Islet of Langerhans (tissue), 1 donor: ENCODE data around the gene HDAC11.
A peak's percentile ranks its signal among the peaks of the same experiment; 100 is the strongest.
"Not testable (repeated sequence)": the region's sequence is repeated elsewhere in the genome, so short reads cannot be mapped to it uniquely, and the experiment has no call there.

ENCODE experiments used
- FAIRE-seq: peaks from one replicate; lab custom pipeline; 2011; peaks lifted over from hg19 to GRCh38; lab: Jason Lieb, UNC

Gene HDAC11

DNA sequence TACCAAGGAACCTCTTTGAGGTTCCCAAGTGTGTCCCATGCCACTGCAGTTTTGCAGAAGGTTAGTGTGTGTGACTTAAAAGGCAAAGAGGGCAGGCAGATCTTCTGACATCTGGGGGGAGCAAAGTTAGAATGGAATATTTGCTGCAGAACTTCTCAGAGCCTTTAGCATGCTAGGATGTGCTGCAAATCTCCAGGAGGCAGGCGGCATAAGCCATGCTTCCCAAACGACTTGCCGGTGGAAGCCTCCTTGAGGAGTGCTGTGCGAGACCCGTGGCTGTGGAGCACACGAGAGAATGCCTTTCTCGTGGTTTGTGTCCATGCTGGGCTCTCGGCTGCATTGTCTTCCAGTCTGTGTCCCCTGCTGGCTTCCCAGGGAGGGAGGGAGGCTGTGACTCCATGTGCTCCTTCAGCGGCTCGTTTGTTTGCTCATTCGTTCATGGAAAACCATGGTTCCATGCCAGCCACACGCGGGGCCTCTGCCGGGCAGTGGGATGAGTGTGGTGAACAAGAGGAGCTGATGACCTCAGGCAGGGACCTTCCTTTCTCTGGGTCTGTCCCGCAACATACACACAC is 13.8 kb downstream of the HDAC11 start:
- no peak for FAIRE-seq

DNA sequence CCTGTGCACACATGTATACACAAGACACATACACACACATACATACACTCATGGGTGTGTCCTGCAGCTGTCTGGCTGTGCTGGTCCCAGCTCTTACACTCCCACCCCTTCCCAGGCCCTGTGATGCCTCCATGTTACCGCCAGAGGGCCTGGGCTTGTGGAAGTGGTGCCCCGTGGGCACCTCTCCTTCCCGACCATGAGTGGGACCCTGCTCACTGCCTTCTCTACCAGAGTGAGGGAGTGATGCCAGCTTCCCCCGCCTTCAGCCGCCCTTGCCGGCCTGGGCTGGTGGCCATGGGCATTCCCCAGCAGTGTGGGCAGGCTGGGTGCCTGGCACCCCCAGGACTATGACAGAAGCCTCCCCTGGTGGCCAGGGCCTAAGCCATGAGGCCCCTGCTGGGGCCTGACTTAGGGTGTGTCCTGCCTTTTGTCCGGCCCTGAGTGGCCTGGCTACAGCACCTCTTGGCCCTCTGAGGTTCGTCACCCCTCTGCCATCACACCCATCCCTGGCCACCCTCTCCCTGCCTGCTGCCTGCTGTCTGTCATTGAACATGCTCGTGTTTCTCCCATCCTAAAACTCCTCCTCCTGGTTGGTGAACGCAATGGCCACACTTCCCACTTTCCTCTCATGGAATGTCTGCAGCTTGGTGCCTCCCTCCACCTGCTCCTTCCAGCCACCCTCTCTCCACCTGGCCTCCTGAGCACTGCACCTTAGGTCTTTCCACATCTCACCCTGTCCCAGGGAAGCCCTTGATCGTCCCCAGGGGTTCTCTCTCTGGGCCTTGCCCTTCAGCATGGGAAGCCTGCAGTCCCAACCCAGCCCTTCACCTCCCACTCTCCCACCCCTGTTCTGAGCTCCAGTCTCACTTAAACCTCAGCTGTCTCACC is 14.6 kb downstream of the HDAC11 start:
- no peak for FAIRE-seq

DNA sequence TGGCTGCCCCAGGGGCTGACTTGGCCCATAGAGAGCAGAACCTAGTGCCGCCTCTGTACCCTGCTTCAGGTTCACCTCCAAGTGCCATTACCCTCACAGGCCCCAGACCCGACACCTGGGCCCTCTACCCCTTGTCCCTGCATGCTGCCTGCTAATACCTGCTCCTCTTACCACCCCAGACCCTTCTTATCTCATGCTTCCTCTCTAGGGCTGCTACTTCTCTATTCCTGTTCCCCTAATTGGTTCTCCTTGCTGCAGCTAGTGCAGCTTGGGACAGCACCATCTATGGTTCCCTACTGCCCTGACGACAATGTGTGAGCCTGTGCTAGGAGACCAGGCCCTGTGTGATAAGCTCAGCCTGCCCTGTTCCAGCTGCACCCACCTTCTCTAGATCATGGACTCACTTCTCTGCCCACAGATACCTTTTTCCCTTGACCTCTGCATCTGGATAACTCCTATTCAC is 15.3 kb downstream of the HDAC11 start:
- FAIRE-seq = no peak

DNA sequence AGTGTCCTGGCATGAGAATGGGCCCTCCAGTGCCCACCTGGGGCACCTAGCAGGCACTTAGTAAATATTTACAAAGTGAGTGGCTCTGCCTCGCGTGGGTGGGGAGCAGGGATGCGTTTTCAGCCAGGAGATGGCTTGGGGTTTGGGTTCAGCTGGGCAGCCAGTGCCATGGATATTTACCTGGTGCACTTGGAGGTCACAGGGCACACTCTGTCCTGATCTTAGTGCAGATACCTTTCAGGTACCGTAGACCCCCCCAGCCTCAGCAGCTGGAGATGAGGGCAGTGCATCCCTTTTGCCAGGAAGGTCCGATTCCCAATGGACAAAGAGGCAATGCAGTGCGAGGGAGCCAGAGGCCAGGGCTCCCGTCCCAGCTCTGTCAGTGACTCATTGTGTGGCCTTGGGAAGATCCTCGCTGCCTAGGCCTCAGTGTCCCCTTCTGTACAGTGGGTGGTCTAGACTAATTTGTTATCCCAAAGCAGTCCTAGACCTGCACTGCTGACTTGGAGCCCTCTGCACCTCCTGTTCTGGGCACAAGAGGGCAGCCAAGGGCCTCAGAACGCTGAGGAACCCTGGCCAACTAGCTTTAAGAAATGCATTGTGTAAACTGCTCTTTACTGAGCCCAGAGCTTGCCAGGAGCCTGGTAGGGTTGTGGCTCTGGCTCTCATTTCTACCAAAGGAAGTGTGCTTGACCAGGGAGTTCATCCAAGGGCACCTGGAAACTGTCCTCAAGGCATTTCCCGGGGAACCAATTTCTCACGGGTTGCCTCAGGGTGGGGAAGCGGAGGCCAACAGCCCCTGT is 16.0 kb downstream of the HDAC11 start:
- peak; percentile 56 for FAIRE-seq

DNA sequence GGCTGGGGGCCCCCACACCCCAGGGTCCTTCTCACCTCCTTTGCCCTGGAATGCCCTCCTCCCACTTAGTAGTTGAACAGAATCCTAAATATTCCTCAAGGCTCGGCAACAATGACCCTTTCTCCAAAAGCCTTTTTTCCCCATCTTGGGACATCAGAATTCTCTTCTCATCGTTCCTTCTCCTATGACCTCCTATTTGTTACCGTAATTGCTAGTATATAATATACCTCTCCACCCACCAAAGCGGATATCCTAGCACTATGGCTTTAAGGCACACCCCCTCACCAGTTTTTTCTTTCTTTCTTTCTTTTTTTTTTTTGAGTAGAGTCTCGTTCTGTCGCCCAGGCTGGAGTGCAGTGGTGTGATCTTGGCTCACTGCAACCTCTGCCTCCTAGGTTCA is 16.8 kb downstream of the HDAC11 start:
- no peak for FAIRE-seq

DNA sequence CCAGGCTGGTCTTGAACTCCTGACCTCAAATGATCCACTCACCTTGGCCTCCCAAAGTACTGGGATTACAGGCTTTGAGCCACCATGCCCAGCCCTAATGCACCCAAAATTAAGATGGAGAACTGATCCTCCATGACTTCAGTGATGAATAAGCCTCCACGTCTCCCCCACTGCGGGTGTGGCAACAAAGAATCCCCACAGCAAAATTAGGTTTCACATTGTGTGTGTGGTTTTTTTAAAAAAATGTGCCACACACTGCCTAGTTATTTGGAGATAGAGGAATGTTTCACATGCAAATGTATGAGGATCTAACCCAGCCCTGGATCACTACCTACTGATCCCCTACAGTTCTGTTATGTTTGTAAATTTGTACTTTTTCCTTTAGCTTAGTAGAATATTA is 17.3 kb downstream of the HDAC11 start:
- FAIRE-seq = no peak

DNA sequence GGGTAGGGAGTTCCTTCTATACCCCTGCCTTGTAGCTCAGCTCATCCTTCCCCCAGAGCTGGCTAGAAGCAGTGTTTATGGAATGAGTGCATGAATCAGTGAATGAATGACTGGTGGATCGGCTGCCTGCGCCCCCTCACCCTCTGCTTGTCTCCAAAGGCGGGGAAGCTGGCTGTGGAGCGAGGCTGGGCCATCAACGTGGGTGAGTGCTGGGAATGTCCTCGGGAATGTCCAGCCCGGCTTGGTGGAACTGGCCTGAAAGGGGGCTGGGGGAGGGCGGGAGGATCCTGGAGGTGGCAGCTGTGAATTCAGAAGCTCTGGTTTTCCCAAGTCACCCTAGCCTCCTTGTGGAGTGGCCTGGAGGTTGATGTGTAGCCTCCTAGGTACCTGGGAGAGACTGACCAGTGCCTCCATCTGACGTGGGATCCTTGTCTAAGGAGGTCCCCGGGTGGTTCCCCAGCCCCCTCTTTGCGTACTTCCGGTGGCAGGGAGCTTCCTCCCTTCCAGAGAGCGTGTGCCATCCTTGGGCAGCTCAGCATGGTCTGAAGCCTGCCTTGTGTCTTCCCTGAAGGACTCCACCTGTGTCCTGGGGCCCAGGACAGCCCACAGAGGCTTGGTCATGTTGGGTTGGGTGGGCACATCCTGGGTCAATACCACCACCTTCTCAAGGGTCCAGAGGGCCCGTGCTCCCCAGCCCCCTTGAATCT is 18.4 kb downstream of the HDAC11 start:
- no peak for FAIRE-seq

DNA sequence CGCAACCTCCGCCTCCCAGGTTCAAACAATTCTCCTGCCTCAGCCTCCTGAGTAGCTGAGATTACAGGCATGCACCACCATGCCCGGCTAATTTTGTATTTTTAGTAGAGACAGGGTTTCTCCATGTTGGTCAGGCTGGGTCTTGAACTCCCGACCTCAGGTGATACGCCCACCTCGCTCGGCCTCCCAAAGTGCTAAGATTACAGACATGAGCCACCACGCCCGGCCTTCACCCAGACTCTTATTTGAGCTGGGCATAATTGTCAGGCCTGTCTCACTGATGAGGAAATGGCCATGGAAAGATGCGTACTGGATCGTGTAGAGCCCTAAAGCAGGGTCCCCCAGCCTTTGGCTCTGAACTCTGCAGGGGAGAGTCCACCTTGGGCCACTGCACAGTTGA is 19.1 kb downstream of the HDAC11 start:
- not testable (repeated sequence) for FAIRE-seq

DNA sequence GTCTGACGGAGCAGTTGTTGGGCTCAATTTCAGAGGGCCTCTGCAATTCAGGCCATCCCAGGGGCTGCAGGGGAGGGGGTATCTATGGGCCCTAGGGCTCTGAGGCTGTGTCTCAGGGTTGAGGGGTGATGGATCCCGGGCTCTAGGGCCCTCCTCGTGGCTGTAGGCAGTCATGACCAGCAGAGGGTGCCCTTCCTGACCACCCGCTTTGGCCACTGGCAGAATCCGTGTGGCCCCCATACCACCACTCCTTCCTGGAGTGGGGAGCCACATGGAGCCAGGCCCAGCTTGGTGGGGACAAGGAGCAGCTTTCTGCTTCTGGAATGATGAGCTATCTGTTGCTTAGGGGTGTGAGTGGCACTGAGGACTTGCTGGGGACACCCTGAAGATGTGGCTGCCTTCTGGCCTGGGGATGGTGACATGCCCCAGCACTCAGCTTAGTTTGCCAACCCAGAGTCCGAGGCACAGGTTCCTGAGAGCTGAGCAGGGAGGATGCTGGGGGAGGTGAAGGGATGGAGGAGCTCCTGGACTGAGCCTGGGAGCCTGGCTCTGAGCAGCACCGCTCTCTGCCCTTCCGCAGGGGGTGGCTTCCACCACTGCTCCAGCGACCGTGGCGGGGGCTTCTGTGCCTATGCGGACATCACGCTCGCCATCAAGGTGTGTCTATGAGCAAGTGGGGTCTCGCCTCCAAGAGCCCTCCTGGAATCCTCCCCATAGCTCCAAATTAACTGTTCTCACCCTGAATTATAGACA is 20.2 kb downstream of the HDAC11 start:
- FAIRE-seq = no peak

DNA sequence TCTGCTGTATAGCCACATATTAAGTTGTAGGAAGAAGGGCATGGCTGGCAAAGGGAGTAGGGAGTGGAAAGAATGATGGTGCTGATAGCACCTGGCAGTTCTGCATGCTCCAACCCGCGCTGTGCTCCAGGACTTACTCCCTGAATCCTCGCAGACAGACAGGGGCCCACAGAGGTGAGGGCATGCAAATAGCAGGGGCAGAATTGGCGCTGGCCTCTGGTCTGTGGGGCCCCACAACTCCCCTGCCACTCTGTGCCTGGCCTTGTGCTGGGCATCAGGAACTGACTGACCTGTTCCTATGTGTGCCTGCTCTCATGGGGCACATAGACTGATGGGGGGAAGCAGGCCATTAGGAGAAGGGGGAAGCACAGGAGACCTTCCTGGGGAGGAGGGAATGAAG is 20.9 kb downstream of the HDAC11 start:
- no peak for FAIRE-seq

DNA sequence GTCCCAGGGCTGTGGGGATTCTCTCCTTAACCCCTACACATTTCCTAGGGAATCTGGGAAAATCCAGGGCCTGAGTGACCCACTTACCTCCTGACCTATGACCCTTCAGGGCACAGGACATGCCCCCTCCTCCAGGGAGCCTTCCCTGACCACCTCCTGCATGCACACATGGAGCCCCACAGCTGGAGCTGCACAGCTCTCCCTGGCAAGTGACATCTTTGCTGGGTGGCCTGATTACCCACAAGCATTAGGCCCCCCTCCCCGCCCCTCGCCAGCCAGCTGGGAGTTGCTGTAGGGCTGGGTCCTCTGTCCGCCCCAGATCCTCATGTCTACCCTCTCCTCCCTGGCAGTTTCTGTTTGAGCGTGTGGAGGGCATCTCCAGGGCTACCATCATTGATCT is 21.4 kb downstream of the HDAC11 start:
- no peak for FAIRE-seq

DNA sequence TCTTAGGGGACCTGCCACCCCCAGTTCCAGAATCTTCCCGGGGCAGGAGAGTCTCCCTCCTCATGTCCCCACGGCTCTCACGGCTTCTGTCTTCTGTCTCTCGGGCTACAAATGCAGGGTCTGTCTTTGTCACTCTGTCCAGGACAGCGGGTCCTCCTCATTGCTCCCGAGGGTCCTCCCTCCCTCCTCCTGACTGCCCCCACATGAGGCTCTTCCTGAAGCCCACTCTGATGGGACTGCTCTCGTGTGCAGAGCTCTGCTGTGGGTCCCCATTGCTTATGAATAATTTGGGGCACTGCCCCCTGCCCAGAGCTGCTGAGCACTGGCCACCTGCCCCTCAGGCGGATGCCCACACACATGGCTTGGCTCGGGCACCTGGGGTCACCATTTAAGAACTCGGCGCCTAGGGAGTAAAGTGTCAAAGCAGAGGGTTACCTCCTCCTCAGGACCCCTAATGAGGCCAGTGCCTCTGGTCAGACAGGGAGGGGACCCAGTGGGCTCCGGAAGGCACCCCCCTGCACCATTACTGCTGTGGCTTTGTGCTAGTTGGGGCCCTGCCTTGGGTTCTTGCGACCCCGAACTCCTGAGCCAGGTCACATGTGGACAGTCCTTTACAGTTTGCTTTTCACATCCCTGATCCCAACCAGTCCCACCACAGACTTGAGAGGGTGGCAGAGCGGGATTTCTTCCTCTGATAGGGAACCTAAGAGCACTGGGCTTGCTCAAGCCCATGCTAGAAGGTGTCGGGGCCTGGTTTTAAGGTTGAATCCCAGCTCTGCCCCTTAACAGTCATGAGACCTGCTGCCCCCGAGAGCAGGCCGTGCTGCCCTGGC is 22.1 kb downstream of the HDAC11 start:
- no peak for FAIRE-seq

DNA sequence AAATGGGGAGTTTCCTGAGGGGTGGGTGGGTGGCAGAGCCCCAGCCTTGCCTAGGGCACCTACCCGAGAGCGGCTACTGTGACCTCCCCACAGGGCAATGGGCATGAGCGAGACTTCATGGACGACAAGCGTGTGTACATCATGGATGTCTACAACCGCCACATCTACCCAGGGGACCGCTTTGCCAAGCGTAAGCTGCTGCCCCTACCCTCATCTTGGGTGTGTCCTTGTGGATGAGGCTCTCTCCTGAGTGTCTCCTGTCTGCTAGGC is 22.6 kb downstream of the HDAC11 start:
- no peak for FAIRE-seq

DNA sequence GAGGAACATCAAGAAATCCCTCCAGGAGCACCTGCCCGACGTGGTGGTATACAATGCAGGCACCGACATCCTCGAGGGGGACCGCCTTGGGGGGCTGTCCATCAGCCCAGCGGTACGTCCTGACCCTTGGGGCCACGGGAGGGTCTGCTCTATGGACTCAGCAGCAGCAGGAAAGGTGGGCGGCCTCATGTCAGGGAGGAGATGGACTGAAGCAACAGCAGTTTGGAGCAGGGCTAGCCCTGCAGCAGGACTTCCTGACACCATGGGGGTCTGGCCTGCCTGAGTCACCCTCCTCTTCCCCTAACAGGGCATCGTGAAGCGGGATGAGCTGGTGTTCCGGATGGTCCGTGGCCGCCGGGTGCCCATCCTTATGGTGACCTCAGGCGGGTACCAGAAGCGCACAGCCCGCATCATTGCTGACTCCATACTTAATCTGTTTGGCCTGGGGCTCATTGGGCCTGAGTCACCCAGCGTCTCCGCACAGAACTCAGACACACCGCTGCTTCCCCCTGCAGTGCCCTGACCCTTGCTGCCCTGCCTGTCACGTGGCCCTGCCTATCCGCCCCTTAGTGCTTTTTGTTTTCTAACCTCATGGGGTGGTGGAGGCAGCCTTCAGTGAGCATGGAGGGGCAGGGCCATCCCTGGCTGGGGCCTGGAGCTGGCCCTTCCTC is 24.2 kb downstream of the HDAC11 start:
- no peak for FAIRE-seq

DNA sequence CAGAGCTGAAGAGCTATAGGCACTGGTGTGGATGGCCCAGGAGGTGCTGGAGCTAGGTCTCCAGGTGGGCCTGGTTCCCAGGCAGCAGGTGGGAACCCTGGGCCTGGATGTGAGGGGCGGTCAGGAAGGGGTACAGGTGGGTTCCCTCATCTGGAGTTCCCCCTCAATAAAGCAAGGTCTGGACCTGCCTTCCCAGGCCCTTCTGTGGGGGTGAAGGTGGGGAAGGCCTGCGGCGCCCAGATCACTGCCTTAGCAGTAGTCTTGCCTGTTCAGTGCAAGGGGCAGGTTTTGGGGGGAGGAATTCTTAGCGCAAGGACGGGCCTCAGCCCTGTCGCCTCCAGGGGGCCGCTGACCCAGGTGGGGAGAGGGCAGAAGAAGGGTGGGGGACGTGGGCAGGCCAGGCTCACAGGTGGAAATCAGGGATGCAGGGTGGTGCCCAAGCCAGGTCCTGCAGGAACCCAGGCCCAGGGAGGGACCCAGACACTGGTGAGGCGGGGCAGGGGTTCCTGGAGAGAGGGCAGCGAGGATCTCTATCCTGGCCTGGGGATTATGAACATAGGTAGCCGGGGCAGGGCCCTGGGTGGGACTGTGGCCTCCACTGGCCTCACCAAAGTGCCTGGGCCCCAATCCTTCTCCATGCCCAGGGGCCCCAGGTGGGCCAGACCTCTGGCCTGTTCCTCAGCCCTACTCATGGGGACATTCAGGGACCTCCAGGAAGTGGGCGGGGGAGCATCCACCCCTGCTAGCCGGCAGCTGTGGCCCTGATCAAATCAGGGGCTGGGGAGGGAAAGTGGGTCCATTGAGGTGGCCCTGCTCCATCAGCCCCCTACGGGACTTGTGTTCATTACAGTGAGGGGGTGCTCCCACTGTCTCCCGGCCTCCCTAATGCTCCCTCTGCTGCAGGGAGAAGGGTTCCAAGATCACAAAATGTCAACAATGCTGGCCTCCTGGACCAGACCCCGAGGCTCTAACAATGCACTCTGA is 25.3 kb downstream of the HDAC11 start:
- FAIRE-seq = no peak

DNA sequence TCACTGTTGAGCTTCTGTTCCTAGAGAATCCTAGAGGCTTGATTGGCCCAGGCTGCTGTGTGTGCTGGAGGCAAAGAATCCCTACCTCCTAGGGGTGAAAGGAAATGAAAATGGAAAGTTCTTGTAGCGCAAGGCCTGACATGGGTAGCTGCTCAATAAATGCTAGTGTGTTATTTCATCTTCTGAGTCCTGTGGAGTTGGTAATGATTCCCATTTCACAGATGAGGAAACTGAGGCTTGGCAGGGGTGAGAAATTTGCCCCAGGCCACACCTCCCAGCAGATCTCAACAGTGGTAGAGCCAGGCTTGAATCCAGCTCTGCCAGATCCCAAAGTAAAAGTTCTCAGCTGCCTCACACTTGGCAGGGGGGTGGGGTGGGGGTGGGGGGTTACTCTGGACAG is 26.1 kb downstream of the HDAC11 start:
- FAIRE-seq = no peak

DNA sequence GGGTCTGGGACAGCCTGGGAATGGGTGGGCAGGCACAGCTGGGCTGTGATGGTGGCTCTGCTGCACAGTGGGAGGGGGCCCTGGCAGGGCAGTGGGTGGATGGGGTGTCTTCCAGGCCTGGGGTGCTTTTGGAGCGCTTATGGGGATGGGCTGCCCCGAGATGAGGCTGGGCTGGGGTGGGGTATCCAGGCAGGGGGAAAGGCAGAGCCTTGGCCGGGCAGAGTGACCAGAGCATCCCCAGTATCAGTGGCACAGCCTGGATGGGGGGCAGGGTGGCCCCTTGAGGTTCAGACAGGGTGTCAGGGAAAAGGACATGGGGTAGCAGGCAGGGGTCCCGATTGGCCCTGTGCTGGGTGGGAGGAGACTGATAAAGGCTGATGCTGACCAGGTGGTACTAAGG is 26.6 kb downstream of the HDAC11 start:
- no peak for FAIRE-seq

DNA sequence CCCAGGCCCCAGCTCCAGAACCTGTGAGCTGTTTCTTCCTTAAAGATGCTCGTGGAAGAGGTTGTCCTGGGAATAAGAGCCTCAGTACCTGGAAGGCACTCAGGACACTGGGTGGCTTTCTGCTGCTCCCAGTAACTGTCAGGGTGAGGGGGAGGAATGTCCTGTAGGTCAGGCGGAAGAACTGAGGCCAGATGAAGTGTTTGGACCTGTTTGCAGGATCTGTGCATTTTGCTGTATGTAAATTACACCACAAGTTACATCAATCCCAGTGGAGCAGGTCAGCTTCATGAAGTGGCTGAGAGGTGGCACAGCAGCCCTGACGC is 27.1 kb downstream of the HDAC11 start:
- FAIRE-seq = no peak

DNA sequence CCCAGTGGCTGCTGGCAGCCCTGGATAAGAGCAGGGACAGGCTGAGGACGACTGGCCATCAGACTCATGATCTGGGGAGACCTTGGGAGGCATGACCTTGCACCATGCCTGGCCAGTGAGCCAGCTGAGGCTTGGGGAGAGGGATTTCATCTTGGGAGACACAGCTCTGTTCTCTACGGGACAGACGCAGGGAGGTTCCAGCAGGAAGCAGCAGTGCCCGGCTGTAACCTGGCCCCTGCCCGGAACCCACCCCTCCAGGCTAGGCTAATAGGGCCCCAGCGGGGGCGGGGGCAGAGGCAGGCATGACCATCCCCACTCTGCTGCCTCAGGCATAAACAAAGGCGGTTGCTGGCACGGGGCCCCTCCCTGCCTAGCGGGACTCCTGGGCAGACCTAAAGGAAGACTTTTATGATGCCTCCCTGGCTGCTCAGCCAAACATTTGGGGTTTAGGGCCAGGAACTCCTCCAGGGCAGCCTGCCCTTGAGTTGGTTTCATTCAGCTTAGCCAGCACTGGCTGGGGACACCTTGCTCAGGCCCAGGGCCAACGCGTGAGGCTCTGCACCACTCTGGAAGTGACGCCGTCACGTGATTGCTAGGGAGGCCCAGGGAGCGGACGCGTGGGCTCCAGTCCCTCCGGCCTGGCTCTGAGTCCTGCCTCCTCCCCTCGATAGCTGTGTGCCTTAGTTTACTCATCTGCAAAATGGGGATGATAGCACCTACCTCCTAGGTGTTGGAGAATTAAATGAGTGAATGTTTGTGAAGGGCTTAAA is 27.6 kb downstream of the HDAC11 start:
- FAIRE-seq = no peak
